T-helper 1 cell treated with Interleukin-12 subunit alpha and Interleukin-12 subunit beta and Interleukin-4 antibody, amounts not matched to agents 30 ng/mL and 1 ng/mL, for 36 hours (primary cell): ENCODE results near the gene LUC7L3. TPM values are rescaled to one million over a fixed set of nuclear protein-coding genes. Genes with fewer than 3 reads are reported as not detected.
"Not testable (repeated sequence)": the region's sequence is repeated elsewhere in the genome, so short reads cannot be mapped to it uniquely, and the experiment has no call there.

ENCODE experiments used
- intact Hi-C: fragments of 100-400 bp; cut with micrococcal nuclease; formaldehyde crosslinking; loops from one replicate; pipeline ENCODE4 v1.15.1; 2024
- total RNA-seq: library from RNA; stranded (reverse); gene quantifications from 2 replicates; pipeline ENCODE4 v1.2.3, GENCODE V29; 2022

The LUC7L3 gene
- total RNA-seq, 1 donor from 2014 or later: 116 TPM

DNA sequence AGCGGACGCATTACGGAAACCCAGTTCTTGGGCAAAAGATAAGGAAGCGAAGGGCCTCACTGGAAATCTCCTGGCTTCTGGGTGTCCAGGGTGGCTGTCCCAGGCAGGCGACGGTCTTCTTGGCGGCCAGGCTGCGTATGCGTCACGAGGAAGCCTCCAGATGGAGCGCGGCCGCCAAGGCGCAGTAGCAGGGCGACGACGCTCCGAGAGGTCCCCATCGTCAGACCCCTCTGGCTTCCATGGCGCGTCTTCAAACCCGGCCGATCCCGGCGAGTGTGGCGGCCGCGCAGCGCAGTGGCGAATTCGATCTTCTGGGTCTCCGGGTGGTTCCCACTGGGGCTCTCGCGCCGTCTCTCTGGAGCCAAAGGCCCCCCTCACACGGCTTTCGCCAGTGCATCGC lies 61.8 kb downstream of the LUC7L3 start:
- intact Hi-C loops: no loop called here

DNA sequence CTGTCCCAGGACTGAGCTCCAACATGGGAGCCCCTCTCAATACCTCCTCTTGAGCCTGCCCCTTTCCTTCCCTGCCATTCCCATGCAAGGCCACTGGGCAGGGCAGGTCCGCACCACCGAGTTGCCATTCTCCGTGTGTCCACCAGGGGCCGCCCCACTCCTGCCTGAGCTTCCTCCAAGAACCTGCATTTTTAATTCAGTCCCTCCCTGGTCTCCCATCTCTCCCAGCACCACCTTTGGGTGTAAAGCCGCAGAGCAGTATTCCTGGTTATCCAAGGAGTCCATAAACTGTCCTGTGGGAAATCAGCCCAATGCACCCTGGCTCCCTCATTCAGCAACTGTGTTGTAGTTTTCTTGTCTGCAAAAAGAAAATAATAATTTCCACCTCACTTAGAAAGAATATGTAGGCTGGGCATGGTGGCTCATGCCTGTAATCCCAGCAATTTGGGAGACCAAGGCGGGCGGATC lies 63.8 kb downstream of the LUC7L3 start:
- intact Hi-C loops: loop anchor here (1.0 to 2.0 kb wide), 4 partner anchors 59 to 370 kb away; partner anchors contain the start of genes NME1 and SPATA20

DNA sequence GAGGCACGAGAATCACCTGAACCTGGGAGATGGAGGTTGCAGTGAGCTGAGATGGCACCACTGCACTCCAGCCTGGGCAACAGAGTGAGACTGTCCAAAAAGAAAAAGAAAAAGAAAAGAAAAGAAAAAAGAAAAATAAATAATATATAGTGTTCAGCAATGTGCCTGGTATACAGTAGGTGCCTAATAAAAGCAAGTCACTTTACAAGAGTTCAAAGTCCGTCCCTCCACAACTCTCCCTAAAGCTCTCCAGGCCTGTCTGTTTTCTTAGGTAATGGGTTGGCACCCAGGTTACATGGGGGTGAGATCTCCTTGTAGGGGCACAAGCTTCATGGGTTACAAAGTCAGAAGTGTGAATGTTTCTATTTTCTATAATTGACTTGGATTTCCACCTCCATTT lies 64.5 kb downstream of the LUC7L3 start:
- intact Hi-C loops: loop anchor here (1.0 to 2.0 kb wide), 4 partner anchors 58 to 369 kb away; partner anchors contain the start of genes NME1 and SPATA20

DNA sequence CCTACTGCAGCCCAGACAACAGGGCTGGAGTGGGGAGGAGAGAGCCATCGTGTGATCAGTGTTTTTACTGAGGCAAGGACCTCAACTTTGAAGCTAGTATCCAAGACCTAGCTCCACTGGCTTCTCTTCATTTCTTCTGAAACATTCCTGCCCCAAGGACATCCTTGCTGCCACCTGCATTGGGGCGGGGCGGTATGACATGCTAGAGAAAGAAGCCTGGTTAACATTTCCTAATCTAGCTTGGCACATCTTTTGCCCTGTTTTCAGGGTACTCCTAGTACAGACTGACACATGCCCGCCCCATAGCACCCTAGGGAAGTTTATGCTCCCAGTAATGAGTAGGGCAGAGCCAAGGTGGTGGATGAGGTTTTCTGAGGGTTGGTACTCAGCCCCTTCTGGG lies 65.7 kb downstream of the LUC7L3 start:
- intact Hi-C loops: no loop called here

DNA sequence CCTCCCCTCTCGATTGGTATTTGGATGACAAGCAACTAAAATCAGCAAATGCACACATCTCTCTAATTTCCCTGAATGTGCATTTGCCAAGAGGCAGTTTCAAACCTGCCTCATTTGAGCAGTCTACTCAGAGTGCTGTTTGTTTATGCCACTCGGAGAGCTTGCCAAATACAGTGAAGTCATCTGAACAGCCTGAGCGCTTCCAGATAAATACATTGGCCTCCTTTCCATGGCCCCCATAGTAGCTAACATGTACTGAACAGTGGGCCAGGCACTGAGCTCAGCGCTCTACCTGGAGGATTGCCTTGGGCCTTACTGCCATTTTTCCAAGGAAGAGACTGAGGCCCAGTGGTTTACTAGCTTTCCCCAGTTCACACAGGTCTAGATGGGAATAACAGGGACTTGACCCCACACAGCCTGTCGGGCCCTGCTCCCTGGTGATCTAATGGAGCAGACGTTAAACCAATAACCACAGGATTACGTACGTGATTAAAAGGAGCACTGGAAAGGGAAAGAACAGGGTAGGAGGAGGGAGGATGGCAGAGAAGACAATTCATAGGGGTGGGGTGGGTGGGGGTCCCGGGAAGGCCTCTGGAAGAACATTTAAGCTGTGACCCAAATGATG lies 66.7 kb downstream of the LUC7L3 start:
- intact Hi-C loops: no loop called here

DNA sequence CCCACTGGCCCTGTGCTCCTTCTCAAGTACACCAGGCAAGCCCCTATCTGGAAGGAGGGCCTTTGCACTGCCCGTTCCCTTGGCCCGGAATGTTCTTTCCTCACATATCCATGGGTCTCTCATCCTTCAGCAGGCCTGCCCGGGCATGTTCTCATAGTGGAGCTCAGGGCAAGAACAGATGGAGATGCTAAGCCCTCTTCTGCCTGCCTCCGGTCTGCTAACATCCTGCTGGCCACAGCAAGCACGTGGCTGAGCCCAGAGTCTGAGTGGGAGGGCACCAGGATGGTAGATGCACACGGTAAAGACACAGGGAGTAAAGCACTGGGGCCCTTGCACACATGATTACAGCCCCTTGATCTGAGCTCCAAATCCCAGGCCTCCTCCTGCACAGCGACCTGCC lies 67.7 kb downstream of the LUC7L3 start:
- intact Hi-C loops: no loop called here

DNA sequence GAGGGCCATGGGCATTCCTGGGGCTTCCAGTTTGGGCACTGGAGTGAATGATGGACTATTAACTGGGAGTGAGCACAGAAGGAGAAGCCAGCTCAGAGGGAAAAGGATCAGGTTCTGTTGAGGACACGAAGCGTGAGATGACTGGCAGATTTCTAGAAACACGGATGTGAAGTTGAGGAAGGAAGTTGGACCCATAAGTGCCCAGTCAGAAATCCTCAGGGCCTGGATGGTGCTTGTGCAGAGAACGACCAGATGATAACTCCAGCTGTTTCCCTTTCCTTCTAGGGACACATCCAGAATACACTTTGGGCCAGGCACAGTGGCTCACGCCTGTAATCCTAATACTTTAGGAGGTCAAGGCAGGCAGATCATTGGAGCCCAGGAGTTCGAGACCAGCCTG lies 71.2 kb downstream of the LUC7L3 start:
- intact Hi-C loops: no loop called here

DNA sequence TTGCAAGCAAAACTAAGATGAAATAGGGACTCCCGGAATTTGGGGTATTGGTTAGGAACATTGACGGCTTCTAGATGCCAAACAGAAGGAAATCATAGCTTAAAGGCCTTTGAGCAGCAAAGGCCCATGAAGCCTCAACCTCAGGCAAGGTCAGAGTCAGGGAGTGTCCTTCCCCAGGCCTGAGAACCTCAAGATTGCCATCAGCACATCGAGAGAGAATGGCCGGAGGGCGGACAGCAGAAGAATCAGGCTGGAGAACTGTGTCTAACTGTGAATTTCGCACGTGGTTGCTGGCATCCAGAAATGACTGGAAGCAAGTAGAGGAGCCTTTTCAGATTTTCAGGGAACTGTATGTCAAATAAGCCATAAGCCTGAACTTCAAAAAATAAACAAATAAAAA lies 72.7 kb downstream of the LUC7L3 start:
- intact Hi-C loops: no loop called here

DNA sequence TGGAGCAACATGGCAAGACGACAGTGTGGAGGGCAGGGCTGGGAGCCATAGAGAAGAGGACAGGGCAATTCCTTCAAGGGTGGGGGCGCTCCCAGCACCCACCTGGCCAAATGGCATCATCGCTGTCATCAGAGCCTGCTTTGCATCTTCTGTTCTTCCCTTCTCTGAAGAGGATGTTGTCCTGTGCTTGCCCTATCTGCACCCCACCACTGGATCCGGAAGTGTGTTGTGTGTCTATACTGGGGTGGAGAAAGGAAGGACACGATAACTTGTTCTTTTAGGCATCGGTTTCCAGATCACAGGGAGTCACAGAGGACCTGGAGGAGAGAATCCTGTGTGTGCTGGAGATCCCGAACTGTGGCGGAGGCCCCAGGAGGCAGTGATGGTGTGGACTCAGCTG lies 73.6 kb downstream of the LUC7L3 start:
- intact Hi-C loops: no loop called here

DNA sequence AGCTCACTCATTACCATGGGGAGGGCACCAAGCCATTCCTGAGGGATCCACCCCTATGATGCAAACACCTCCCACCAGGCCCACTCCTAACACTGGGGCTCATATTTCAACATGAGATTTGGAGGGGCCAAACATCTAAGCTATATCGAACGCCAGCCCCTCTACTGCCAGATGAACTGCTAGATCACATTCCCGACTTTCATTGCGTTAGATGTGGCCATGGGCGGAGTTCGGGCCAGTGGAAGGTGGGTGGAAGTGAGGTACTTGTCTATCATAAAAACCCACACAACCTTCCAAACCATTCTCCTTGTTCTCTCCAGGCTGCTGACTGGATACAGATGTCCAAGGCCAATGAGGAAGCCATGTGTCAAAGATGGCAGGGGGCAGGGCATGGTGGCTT lies 75.0 kb downstream of the LUC7L3 start:
- intact Hi-C loops: no loop called here

DNA sequence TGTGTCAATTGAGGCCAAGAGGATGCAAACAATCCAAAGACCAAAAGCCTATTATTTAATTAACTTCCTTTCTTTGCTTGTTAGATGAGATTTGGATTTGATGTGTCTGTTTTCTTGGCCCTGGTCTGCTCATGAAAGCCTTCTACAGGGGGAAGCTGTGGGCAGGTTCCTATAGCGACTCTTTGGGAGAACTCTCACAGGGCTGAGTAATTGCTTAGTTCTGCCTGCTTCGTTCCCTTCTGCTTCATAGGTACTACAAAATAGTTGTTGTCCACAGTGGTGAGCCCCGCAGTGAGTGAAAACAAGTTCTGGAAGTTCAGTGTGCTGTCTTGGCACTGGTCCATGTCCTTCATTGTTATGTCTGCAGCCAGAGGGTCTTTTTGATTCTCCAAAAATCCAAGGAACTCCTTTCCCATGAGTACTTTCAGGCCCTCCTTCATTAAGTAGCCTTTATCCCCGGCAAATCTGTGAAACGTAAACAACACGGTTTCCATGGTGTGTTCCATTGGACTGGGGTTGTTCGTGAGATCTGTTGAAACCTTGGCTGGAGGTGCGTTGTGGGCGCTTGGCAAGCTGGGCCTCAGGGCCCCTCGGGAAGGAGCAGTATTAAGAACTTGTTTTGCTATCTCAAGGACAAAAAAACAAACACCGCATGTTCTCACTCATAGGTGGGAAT lies 77.9 kb downstream of the LUC7L3 start:
- intact Hi-C loops: no loop called here

DNA sequence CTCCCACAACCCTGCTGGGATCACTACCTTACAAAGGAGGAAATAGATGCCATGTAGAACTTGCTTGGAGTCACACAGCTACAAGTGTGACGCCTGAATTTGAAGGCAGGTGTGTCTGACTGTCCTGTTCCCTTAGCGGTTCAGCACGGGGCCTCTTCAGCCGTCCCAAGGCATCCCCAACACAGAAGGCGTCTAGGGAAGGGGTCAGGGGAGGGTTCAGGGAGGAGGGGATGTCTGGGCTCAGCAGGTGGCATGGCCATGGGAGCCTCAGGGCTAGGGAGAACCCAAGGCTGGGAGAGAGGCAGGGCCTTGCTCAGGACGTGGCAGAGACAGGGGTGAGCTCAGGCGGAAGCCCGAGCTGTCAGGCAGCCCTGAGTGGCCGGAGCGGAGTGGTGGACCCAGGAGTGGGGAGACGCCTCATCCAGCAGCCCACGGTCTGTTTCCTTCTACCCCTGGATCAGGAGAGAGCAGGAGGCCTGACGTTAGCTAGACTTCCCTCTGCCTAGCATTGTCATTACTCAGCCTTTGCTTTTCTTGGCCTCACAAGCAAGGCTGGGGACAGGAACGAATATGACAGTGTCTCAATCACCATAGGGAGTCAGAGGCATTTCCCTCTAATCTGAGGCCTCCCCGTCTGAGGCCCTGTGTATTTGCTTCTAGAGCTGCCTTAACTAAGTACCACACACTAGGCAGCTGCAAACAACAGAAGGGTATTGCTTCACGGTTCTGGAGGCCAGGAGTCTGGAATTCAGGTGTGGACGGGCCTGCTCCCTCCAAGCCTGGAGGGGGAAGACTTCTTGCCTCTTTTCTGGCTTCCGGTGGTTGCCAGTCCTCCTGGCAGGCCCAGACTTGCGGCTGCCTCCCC lies 79.3 kb downstream of the LUC7L3 start:
- intact Hi-C loops: no loop called here

DNA sequence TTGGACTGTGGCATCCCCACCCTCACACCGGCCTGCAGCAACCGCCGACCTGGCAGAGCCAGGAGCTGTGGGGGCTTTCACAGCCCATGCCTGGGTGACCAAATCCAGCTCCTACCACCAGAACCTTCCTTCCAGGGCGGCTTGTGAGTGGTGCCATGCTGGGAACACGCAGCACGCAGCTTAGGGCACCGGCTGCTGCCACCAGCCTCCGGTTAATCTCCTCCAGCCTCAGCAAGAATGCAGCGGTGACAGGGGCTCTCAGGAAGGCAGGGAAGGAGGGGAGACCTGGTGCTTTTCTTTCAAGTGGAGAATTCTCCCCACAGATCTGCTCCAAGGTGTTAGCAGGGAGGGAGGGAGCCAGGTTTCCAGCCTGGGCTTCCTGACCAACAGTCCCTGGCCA lies 80.2 kb downstream of the LUC7L3 start:
- intact Hi-C loops: no loop called here

DNA sequence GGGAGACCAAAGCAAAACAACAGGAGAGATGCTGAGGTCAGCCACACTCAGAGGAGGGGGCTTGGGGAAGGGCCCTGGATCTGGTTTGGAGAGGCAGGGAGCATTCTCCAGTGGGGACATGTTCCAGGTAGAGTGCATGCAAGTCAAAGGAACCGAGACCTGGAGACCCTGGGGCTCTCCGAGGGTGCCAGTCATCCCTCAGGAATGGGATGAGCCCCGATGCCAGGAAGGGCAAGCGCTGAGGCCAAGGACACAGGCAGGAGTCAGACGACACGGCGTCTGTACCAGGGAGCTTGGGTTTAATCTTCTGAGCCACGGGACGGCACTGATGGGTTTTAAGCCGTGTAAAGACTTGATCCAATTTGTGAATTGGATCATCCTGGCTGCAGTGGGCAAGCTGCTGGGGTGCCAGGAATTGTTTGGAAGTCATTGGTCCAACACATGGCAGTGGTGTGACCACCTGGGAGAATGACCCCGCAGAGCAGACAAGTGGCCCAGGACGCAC lies 80.8 kb downstream of the LUC7L3 start:
- intact Hi-C loops: no loop called here

DNA sequence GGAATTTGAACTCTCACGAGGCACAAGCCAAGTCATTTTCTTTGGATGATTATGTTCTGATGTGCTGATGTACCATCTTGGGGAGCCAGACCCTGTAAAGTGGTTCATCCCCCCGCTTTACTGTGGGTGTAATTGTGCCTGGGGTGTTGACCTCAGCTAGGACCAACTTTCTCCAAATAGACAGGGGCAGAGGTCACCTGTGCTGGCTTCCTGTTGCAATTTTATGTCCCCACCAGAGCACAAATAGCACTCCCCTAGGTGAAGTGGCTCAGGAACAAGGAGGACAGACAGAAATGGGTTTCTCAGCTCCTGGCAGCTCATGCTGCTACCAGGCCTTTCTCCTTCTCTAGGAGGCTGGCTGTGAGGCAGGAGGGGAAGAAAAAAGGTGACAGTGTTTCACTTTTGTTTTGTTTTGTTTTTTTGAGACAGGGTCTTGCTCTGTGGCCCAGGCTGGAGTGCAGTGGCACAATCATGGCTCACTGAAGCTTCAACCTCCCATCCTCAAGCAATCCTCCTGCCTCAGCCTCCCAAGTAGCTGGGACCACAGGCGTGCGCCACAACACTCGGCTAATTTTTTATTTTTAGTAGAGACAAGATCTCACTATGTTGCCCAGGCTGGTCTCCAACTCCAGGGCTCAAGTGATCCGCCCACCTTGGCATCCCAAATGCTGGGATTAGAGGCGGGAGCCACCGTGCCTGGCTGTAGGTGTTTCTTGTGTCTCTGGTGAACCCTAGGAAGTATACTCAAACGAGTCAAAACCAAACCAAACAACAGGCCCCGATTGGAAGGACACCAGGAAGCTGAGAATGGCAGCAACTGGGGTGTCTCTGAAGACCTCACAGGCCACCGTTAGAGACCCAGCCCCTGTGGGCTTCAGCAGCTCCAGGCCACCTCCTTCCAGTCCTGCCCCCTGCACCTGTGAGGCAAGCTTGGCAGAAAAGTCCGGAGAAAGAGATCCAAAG lies 83.5 kb downstream of the LUC7L3 start:
- intact Hi-C loops: no loop called here

DNA sequence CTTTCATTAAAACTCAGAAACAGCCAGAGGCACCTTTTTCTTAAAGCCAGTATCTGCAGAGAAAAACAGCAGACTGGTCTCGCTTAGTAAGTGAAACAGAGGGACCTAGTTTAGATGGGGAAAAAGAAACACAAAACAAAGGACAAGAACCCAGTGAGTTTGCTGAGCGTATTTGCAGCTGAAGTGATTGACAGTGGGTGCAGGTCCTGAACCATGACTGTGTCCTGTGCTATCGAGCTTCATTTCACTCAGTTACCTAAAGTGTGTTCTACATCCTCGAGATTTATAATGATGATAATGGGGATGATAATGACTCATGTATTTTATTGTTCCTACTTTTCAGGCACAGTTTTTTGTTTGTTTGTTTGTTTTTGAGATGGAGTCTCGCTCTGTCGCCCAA lies 84.3 kb downstream of the LUC7L3 start:
- intact Hi-C loops: no loop called here

DNA sequence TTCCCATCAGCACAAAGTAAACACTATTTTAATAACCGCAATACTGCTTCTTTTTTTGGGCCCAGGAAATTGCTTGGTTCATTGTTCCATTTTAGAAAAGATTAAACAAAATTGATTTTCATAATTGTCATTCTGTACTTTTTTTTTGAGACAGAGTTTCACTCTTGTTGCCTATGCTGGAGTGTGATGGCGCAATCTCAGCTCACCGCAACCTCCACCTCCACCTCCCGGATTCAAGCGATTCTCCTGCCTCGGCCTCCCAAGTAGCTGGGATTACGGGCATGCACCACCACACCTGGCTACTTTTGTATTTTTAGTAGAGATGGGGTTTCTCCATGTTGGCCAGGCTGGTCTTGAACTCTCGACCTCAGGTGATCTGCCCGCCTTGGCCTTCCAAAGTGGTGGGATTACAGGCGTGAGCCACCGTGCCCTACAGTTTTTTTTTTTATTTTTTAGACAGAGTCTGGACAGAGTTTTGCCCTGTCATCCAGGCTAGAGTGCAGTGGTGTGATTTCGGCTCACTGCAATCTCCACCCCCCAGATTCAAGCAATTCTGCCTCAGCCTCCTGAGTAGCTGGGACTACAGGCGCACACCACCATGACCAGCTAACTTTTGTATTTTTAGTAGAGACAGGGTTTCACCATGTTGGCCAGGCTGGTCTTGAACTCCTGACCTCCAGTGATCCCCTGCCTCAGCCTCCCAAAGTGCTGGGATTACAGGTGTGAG lies 85.5 kb downstream of the LUC7L3 start:
- intact Hi-C loops: not testable (repeated sequence)

DNA sequence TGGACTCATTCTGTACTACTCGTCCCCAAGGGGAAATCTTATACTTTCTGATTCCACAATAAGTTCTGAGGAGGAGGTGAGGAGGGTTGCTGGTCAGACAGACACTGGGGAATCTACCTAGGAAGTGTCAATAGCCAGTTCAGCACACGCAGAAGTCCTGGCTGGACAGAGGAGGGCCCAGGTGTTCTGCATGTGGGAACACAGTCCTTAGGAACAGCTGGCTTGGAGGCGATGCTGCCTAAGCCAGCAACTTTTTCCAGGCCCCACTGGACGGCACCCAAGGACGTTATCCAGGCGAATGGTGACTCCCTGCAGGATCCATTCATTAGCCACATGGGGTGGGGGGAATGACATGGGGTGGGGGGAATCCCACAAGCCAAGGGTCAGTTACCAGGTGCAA lies 86.1 kb downstream of the LUC7L3 start:
- intact Hi-C loops: no loop called here
